Upper lobe of left lung (tissue), 6 donors: ENCODE data around the gene GNAI2. TPM values are rescaled to one million over a fixed set of nuclear protein-coding genes. Genes with fewer than 3 reads are reported as not detected.

ENCODE experiments used
- ATAC-seq, 2 donors: fragments of 200-7000 bp; cut with Tn5 transposase; one replicate each; pipeline ENCODE4 v1.9.1; 2022; ENCODE audit warnings: mild to moderate bottlenecking in 2 of 2, moderate library complexity in 2 of 2; ENCODE audit not compliant: low FRiP score in 2 of 2
- DNase-seq, 2 donors: peaks; one replicate each; pipeline ENCODE4 v3.0.0-alpha.2; 2019 to 2020
- H3K27ac ChIP-seq, 4 donors: fragments of 200-600 bp; sonication (generic); one replicate each; pipeline ENCODE4 v1.5.1; 2016 to 2019
- H3K27me3 ChIP-seq, 4 donors: fragments of 200-600 bp; sonication (generic); one replicate each; pipeline ENCODE4 v1.5.1; 2017 to 2019
- H3K36me3 ChIP-seq, 4 donors: fragments of 200-600 bp; sonication (generic); one replicate each; pipeline ENCODE4 v1.5.1; 2016 to 2019
- H3K4me1 ChIP-seq, 4 donors: fragments of 200-600 bp; sonication (generic); one replicate each; pipeline ENCODE4 v1.5.1; 2018 to 2019
- H3K4me3 ChIP-seq, 4 donors: fragments of 200-600 bp; sonication (generic); one replicate each; pipeline ENCODE4 v1.5.1; 2017 to 2019; ENCODE audit warnings: mild to moderate bottlenecking in 2 of 4, moderate library complexity in 1 of 4
- H3K9me3 ChIP-seq, 4 donors: fragments of 200-600 bp; sonication (generic); one replicate each; pipeline ENCODE4 v1.5.1; 2018 to 2019
- CTCF ChIP-seq, 6 experiments: fragments of 450-650 bp in 4 of 6; fragments of 200-600 bp in 2 of 6; sonication (generic) in 2 of 6; IDR thresholded peaks; one replicate each; pipeline ENCODE4 v1.5.1; 2016 to 2019; ENCODE audit warnings: antibody characterized with exemption in 6 of 6
- EP300 ChIP-seq, 4 donors: sonication (generic); formaldehyde crosslinking; IDR thresholded peaks; one replicate each; pipeline ENCODE4 v1.5.1; 2017; ENCODE audit warnings: antibody characterized with exemption in 4 of 4, control low read depth in 2 of 4
- POLR2A ChIP-seq, 4 donors: fragments of 450-650 bp; IDR thresholded peaks; one replicate each; pipeline ENCODE4 v1.5.1; 2016 to 2017; ENCODE audit warnings: antibody characterized with exemption in 4 of 4, mild to moderate bottlenecking in 2 of 4
- POLR2AphosphoS5 ChIP-seq, 2 donors: sonication (generic); formaldehyde crosslinking; IDR thresholded peaks; one replicate each; pipeline ENCODE4 v1.5.1; 2017; ENCODE audit warnings: antibody characterized with exemption in 2 of 2
- whole genome bisulfite sequencing, 2 donors: methylation state at CpG; one replicate each; pipeline ENCODE4 v1.1.5; 2017 to 2018; 5-methylcytosine and 5-hydroxymethylcytosine counted together
- total RNA-seq, 6 donors: library from RNA; depleted of rRNA in 4 of 6; stranded (reverse); fragments of >200 nt in 4 of 6; gene quantifications; one replicate each; pipeline versions ENCODE4 v1.1.0 to v1.2.1, GENCODE V29; 2016 to 2021
- donor health status: DM: no; HTN: no; CAD: no; lungs with moderate emphysema.
- donor health status: DM: no; HTN: yes; CAD: no; lungs with severe emphysema.

The GNAI2 gene
- total RNA-seq, 6 donors from 2014 or later, result 191 to 440 (median 295) TPM

DNA sequence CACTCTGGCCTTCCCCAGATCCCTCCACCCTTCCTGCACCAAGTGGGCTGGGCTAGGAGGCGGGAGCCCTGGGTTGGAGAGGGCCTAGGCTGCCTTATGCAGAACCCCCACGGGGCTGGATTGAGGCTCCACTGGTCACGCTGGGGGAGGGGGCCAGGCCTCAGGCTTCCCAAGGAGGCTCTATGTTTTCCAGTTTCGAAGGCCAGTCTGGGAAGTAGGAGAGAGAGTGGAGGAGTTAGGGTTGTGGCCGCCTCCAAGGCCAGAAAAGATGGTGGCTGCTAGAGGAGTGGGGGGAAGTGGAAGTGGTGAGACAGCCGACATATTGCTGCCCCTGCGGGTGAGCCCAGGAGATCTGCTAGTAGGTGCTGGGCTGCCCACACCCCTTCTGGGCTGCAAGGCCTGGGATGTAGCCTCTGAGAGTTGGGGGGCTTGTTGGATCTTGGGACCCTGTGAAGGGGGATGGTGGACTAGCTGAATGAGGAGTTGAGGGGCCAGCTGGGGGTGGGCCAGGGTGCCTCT, 1.2 kb downstream of the GNAI2 start:
- 2% methylated on average over 6 to 7 of the region's 7 CpGs for WGBS, 2 donors
- H3K27ac ChIP-seq, result peak overlapping the region; percentile 94 to 98 (median 95)
- DNase-seq, result peak in 1 of 2 donors; percentile 36
- H3K27me3 ChIP-seq, result no peaks in the 10 kb centered on the region
- H3K36me3 ChIP-seq, result peaks cover 0 to 17% (median 8%) of the 10 kb centered on the region in 4 donors
- TF ChIP-seq EP300 (IDR thresholded peaks at IDR 0.05) (no peak), POLR2A (IDR thresholded peaks at IDR 0.05) (peak in 1 of 4 donors; percentile 18), CTCF (IDR thresholded peaks at IDR 0.05) (no peak)
- H3K4me3 ChIP-seq, result peak overlapping the region; percentile 86 to 94 (median 90)
- H3K4me1 ChIP-seq, result peaks cover 52 to 63% (median 60%) of the 10 kb centered on the region in 4 donors
- peak in 1 of 2 donors; percentile 12 for ATAC-seq
- H3K9me3 ChIP-seq, result no peaks in the 10 kb centered on the region

DNA sequence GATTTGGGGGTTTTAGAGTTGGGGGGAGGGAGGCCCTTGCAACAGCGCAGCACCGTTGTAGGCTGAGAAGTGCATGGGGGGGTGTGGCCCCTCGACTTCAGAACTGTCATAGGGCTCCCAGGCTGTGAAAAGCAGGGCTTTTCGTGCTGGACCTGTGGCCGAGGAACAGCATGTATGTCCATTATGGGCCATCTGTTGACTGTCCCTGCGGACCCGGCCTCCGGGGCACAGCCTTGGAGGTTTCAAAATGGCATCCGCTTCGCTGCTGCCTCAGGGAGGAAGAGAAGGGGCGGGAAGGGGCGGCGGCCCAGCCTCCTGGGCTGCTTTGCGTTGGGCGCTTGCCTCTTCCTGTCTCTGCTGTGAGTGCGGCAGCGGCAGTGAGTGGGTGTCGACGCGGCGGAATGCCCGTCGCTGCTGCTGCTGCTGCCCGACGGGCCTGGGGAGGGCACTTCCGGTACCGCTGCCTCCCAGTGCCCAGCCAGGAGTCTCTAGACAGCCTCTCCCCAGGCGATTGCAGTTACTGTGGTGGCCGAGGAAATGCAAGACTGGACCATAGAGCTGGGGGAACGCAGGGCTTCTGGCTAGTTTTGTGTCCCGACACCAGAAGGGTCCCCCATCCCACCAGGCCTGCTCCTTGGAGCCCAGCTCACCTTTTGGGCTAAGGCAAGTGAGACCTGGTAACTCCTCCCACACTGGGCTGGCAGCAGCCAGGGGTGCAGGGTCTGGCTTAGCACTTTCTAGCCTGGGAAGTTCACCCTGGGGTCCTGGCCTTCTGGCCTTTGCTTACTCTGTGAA, 1.9 kb downstream of the GNAI2 start:
- Histone ChIP-seq H3K36me3 (peaks cover 0 to 17% (median 8%) of the 10 kb centered on the region in 4 donors), H3K4me1 (peaks cover 59 to 70% (median 68%) of the 10 kb centered on the region in 4 donors), H3K9me3 (no peaks in the 10 kb centered on the region), H3K27me3 (no peaks in the 10 kb centered on the region), H3K27ac (peak overlapping the region; percentile 94 to 98 (median 95)), H3K4me3 (peak overlapping the region; percentile 86 to 94 (median 90))
- TF ChIP-seq EP300 (IDR thresholded peaks at IDR 0.05) (peak in 1 of 4 donors; percentile 30), POLR2AphosphoS5 (IDR thresholded peaks at IDR 0.05) (peak; percentile 93 to 94), POLR2A (IDR thresholded peaks at IDR 0.05) (peak in 3 of 4 donors; percentile 55 to 82 (median 75)), CTCF (IDR thresholded peaks at IDR 0.05) (no peak)
- 0 to 1% methylated on average over 10 to 31 of the region's 31 CpGs for WGBS, 2 donors
- ATAC-seq (peak; percentile 70 to 76), DNase-seq (peak; percentile 95)

DNA sequence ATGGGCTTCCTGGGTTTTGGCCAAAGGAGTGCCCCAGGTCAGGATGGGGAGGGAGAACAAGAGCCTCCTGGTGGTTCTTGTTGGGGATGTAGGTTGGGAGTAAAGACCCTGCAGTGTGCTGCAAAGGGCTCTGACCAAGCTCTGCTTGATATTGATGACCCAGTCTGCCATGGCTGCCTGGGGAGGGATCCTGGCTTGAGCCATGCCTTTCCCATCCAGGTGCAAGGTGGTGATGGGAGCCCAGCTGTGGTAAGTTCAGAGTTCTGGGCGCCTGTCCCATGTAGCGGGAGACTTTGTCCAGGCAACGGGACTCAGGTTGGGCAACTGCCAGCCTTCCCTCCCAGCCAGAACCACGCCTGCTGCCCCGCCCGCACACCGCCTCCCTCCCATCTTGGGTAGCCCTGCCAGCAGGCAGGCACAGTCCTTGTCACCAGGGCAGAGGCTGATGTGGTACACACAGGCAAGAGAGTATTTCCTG, 2.6 kb downstream of the GNAI2 start:
- peak overlapping the region; percentile 86 to 94 (median 90) for H3K4me3 ChIP-seq
- H3K27me3 ChIP-seq, result no peaks in the 10 kb centered on the region
- H3K36me3 ChIP-seq, result peaks cover 0 to 17% (median 8%) of the 10 kb centered on the region in 4 donors
- WGBS, 2 donors, result 14% methylated on average over 7 of the region's 7 CpGs; no CpG with 5 or more reads in 1 of the 2 donors
- no peaks in the 10 kb centered on the region for H3K9me3 ChIP-seq
- ATAC-seq (peak in 1 of 2 donors; percentile 11), DNase-seq (peak; percentile 93 to 94)
- H3K27ac ChIP-seq, result peak overlapping the region; percentile 94 to 98 (median 95)
- peaks cover 66 to 77% (median 74%) of the 10 kb centered on the region in 4 donors for H3K4me1 ChIP-seq
- TF ChIP-seq EP300 (IDR thresholded peaks at IDR 0.05), result no peak
- peak; percentile 46 to 73 for TF ChIP-seq POLR2AphosphoS5 (IDR thresholded peaks at IDR 0.05)

- no peaks in the 10 kb centered on the region for H3K9me3 ChIP-seq
- TF ChIP-seq CTCF (IDR thresholded peaks at IDR 0.05) (no peak), POLR2A (IDR thresholded peaks at IDR 0.05) (no peak), POLR2AphosphoS5 (IDR thresholded peaks at IDR 0.05) (no peak), EP300 (IDR thresholded peaks at IDR 0.05) (no peak)
- WGBS, 2 donors, result 73 to 75% methylated on average over 3 to 4 of the region's 4 CpGs
- no peaks in the 10 kb centered on the region for H3K27me3 ChIP-seq
- H3K4me1 ChIP-seq, result peaks cover 74 to 85% (median 79%) of the 10 kb centered on the region in 4 donors
- peak overlapping the region in 1 of 4 donors; percentile 91 for H3K4me3 ChIP-seq
- no peak for ATAC-seq
- DNase-seq, result peak in 1 of 2 donors; percentile 29
- peak overlapping the region; percentile 94 to 98 (median 95) for H3K27ac ChIP-seq
- H3K36me3 ChIP-seq, result peaks cover 0 to 22% (median 9%) of the 10 kb centered on the region in 4 donors
These were observed 3.6 kb downstream of the GNAI2 start for GRCh38 chr3:50239649-50240048.

DNA sequence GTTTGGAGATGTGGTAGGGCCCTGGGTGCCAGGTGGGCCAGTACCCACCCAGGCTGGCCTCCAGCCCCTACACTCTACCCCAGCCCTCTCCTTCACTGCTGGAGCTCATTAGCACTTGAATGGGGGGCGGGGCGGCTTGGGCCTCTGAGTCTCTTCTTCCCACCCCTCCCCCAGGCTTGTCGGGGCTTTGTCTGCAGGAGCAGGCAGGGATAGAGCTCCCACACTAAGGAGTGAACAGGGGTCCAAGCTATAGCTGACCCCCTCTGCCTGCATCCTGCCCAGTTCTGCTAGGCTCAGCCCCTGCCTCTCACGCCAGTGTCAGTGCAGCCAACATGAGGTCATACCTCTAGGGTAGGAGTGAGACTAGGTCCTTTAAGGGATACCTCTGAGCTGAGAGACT, 5.2 kb downstream of the GNAI2 start:
- H3K4me3 ChIP-seq, result peak overlapping the region in 1 of 4 donors; percentile 12
- TF ChIP-seq POLR2A (IDR thresholded peaks at IDR 0.05) (no peak), POLR2AphosphoS5 (IDR thresholded peaks at IDR 0.05) (no peak), EP300 (IDR thresholded peaks at IDR 0.05) (no peak), CTCF (IDR thresholded peaks at IDR 0.05) (no peak)
- DNase-seq (peak in 1 of 2 donors; percentile 38), ATAC-seq (no peak)
- no peaks in the 10 kb centered on the region for H3K9me3 ChIP-seq
- H3K27ac ChIP-seq, result peak overlapping the region; percentile 94 to 98 (median 95)
- peaks cover 0 to 22% (median 9%) of the 10 kb centered on the region in 4 donors for H3K36me3 ChIP-seq
- H3K27me3 ChIP-seq, result no peaks in the 10 kb centered on the region
- 60% methylated on average over 4 of the region's 4 CpGs; no CpG with 5 or more reads in 1 of the 2 donors for WGBS, 2 donors
- H3K4me1 ChIP-seq, result peaks cover 80 to 90% (median 85%) of the 10 kb centered on the region in 4 donors
